Left lung (tissue), 10 donors: ENCODE results near the gene SLX4IP. TPM values are rescaled to one million over a fixed set of nuclear protein-coding genes. Genes with fewer than 3 reads are reported as not detected.

ENCODE experiments used
- ATAC-seq: fragments of 200-7000 bp; cut with Tn5 transposase; one replicate; pipeline ENCODE4 v1.9.1; 2020; ENCODE audit warnings: moderate library complexity
- DNase-seq, 4 donors: peaks; one replicate each; pipeline ENCODE4 v3.0.0-alpha.2; 2013 to 2020
- H3K27ac ChIP-seq, 2 donors: fragments of 200-600 bp; sonication (generic) in 1 of 2; one replicate each; pipeline versions ENCODE4 v1.5.0 to v1.8.0; 2020 to 2021
- H3K27me3 ChIP-seq, 2 donors: fragments of 200-600 bp; sonication (generic) in 1 of 2; one replicate each; pipeline versions ENCODE4 v1.5.0 to v1.8.0; 2020 to 2021
- H3K36me3 ChIP-seq, 2 donors: fragments of 200-600 bp; sonication (generic) in 1 of 2; one replicate each; pipeline versions ENCODE4 v1.5.0 to v1.8.0; 2020 to 2021
- H3K4me1 ChIP-seq, 2 donors: fragments of 200-600 bp; one replicate each; pipeline ENCODE4 v1.8.0; 2021
- H3K4me3 ChIP-seq, 2 donors: fragments of 200-600 bp; sonication (generic) in 1 of 2; one replicate each; pipeline versions ENCODE4 v1.5.0 to v1.8.0; 2020 to 2021; ENCODE audit warnings: mild to moderate bottlenecking in 1 of 2
- H3K9me3 ChIP-seq, 2 donors: fragments of 200-600 bp; sonication (generic) in 1 of 2; one replicate each; pipeline versions ENCODE4 v1.5.0 to v1.8.0; 2020 to 2021
- CTCF ChIP-seq, 2 donors: fragments of 200-600 bp; sonication (generic) in 1 of 2; IDR thresholded peaks; one replicate each; pipeline versions ENCODE4 v1.5.0 to v1.8.0; 2021; ENCODE audit warnings: antibody characterized with exemption in 2 of 2
- intact Hi-C, 2 donors: fragments of 100-400 bp; cut with DNase I; formaldehyde crosslinking; loops; one replicate each; pipeline versions ENCODE4 v1.11.2 to v1.14.2; 2022
- polyA plus RNA-seq, 6 donors: library from polyadenylated mRNA; unstranded; fragments of 120-200 nt; gene quantifications; one replicate each; pipeline ENCODE4 v1.2.1, GENCODE V29; 2013; ENCODE audit not compliant: insufficient read length in 6 of 6
- total RNA-seq, 2 donors: library from RNA; stranded (reverse); fragmentation: NEBNext Ultra II Directional; extraction: Animal tissue kit (Norgen Biotek cat#: 25700); gene quantifications; one replicate each; pipeline ENCODE4 v1.2.1, GENCODE V29; 2021
- donor health status: DM: no; HTN: yes; CAD: no.
- donor health status: DM: no; HTN: no; CAD: no.

Gene SLX4IP
- total and polyA plus RNA-seq, 8 donors: 6.0 to 12.3 (median 10.3) TPM

DNA sequence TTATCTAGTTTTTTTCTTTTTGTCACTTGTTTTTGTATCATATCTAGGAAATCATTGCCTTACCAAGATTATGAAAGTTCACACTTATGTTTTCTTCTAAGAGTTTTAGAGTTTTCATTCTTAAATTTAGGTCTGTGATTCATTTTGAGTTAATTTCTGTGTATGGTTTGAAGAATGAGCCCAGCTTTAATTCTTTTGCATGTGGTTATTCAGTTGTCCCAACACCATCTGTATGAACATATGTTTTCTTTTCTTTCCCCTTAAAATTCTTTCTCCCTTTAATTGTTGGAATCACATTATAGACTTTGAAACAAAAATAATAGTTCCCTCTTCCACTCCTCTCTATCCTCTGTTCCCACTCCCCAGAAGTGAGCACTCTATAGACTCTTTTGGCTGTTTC is 85.4 kb downstream of the SLX4IP start:
- DNase-seq (no peak), ATAC-seq (no peak)
- no peaks in the 10 kb centered on the region for H3K27me3 ChIP-seq
- H3K4me1 ChIP-seq: peaks cover 0 to 11% of the 10 kb centered on the region in 2 donors
- no peak overlapping the region for H3K4me3 ChIP-seq
- H3K9me3 ChIP-seq: no peaks in the 10 kb centered on the region
- H3K36me3 ChIP-seq: no peaks in the 10 kb centered on the region
- peak overlapping the region in 1 of 2 donors; percentile 4 for H3K27ac ChIP-seq
- intact Hi-C loops: no loop called here
- TF ChIP-seq CTCF (IDR thresholded peaks at IDR 0.05): no peak

- Histone ChIP-seq H3K27me3 (no peaks in the 10 kb centered on the region), H3K4me1 (peaks cover 0 to 11% of the 10 kb centered on the region in 2 donors), H3K27ac (peak overlapping the region; percentile 2 to 33), H3K9me3 (no peaks in the 10 kb centered on the region), H3K4me3 (no peak overlapping the region), H3K36me3 (no peaks in the 10 kb centered on the region)
- no peak for DNase-seq
- intact Hi-C loops: no loop called here
- no peak for TF ChIP-seq CTCF (IDR thresholded peaks at IDR 0.05)
- ATAC-seq: peak; percentile 60
Measured at GRCh38 chr20:10521068-10521831, 86.1 kb downstream of the SLX4IP start.

- DNase-seq: no peak
- H3K27ac ChIP-seq: peak overlapping the region; percentile 2 to 33
- H3K4me3 ChIP-seq: no peak overlapping the region
- ATAC-seq: no peak
- no peaks in the 10 kb centered on the region for H3K9me3 ChIP-seq
- intact Hi-C loops: no loop called here
- no peak for TF ChIP-seq CTCF (IDR thresholded peaks at IDR 0.05)
- H3K27me3 ChIP-seq: no peaks in the 10 kb centered on the region
- H3K4me1 ChIP-seq: peaks cover 0 to 11% of the 10 kb centered on the region in 2 donors
- no peaks in the 10 kb centered on the region for H3K36me3 ChIP-seq
Measured at GRCh38 chr20:10521836-10522235, 86.7 kb downstream of the SLX4IP start.

GRCh38 chr20:10522328-10522727 is 87.2 kb downstream of the SLX4IP start:
- H3K36me3 ChIP-seq: no peaks in the 10 kb centered on the region
- intact Hi-C loops: no loop called here
- no peak for DNase-seq
- peaks cover 0 to 11% of the 10 kb centered on the region in 2 donors for H3K4me1 ChIP-seq
- no peaks in the 10 kb centered on the region for H3K9me3 ChIP-seq
- no peaks in the 10 kb centered on the region for H3K27me3 ChIP-seq
- no peak overlapping the region for H3K4me3 ChIP-seq
- no peak for ATAC-seq
- no peak for TF ChIP-seq CTCF (IDR thresholded peaks at IDR 0.05)
- H3K27ac ChIP-seq: no peak overlapping the region

DNA sequence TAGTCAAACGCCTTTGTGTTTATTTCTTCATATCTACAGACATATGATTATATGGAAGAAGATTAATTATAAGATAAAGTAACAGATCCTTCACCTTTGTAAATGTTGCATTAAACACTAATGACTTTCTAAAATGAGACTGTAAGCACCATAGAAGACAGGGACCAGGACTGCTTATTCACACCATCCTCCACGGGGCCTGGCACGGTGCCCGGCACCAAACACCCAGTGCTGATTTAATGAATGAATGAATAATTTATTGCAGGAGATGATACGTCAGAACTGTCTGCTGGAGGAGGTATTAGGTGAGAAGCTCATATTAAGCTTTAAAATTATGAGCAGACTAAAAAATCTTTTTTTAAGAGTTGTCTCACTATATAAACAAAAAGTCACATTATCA is 88.3 kb downstream of the SLX4IP start:
- H3K27ac ChIP-seq: no peak overlapping the region

More for the DNA sequence above, 88.3 kb downstream of the SLX4IP start:
- Histone ChIP-seq H3K4me1 (peaks cover 0 to 11% of the 10 kb centered on the region in 2 donors), H3K27me3 (no peaks in the 10 kb centered on the region), H3K4me3 (no peak overlapping the region), H3K9me3 (no peaks in the 10 kb centered on the region), H3K36me3 (no peaks in the 10 kb centered on the region)
- no peak for TF ChIP-seq CTCF (IDR thresholded peaks at IDR 0.05)
- DNase-seq (no peak), ATAC-seq (no peak)
- intact Hi-C loops: no loop called here
